Glomerular visceral epithelial cell (primary cell): Measurements from ENCODE around the gene GSTK1.
"Not testable (repeated sequence)": the region's sequence is repeated elsewhere in the genome, so short reads cannot be mapped to it uniquely, and the experiment has no call there.

Experiments
- DNase-seq: peaks from one replicate; pipeline ENCODE4 v3.0.0-alpha.2; 2016; ENCODE audit errors: extremely low spot score

GSTK1 gene

DNA sequence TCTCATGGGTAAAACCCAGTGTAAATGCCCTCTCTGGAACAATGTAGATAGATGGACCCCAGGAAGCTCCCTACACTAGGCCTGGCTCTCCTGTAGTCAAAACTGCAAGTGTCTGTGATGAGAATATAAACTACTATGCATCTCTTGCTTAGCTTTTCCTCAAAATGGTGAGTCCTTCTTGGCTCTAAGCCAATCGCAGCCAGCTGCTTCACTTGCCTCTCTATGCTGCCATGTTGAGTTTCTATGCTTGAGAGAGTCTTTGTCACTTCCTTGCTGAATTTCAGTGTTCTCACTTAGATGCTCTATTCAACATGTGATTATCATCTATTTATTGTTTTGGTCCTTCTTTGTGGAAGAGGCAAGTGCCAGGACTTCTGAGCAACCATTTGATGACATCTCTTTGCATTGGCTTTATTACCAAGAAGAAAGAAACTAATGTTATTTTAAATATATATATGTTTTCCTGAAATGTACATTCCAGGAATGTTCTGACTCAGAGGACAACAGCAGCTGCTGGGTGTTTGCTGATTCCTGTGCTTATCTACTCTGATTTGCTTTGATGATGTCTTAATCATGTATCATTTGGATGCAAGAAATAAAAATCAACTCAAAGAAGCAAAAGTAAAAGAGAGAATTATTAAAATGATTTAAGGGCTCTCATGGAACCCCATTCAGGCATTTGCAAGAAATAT is 24.8 kb upstream of the GSTK1 start:
- no peak for DNase-seq

DNA sequence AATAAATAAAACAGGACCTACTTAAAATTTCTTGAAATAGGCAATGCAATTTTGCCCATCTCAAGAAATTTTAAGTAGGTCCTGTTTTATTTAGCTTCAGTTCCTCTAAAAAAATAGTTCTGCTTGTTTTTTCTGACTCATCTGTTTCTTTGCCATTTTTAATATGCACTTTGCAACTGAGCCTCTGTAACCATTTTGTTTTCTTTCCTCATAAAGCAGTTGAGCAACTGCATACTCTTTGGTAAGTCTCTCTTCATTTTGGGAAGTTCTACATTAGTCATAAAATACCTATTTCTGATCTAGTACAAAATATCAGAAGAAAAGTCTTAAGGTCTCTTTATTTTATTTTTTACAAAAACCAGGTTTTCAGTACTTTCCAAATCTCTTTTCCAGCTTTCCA is 23.4 kb upstream of the GSTK1 start:
- no peak for DNase-seq

DNA sequence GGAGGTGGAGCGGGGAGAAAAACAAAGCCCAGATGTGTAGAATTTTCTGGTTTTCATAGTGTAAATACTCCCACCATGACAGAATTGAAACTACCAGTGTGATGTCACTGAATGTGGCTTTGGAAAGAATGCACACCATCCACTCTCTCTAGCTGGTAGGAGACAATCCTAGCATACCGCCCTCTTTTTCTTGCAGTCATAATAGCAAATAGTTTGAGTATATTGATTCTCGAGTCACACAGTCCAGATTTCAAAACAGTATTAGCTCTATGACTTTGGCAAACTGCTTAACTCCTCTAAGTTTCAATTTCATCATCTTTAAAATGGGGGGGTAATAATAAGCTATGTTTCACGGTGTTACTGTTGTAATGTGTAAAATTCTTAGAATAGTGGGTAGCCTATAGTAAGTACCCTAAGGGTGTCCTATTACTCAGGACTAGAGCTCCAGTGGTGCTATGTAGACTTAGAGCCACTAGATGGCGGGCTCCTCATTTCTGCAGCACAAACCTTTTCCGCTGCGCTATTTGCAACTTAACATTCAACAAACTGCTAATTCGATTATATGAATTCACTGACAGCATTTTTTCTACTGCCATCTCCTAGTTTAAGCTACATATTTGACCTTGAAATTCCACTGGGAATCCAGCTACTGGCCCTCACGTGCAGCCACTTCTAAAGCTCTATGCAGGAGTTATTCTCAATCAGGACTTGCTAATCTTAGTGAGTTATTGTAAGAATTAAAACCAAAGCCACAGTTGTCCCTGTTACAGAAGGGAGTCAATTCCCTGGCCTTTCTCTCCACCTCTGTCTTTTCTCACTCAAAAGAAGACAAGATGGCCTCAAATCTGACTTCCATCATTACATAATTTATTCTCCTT is 22.7 kb upstream of the GSTK1 start:
- DNase-seq, result peak; percentile 70

DNA sequence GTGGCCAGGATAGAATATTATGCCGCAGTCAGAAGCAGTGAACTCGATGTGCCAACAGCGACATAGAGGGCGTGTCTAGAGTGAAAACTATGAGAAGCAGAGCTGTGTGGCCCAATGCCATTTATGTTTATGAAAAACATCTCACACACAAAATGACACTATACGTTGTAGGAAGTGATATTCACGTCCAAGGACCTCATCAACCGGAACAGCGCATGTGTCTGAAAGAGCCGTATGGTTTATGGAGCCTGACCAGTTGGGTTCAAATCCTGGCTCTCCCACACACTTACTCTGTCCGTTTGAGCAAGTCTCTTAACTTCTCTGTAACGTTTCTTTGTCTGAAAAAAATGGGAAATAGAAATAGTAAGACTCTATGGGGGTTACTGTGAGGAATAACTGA is 20.9 kb upstream of the GSTK1 start:
- no peak for DNase-seq

DNA sequence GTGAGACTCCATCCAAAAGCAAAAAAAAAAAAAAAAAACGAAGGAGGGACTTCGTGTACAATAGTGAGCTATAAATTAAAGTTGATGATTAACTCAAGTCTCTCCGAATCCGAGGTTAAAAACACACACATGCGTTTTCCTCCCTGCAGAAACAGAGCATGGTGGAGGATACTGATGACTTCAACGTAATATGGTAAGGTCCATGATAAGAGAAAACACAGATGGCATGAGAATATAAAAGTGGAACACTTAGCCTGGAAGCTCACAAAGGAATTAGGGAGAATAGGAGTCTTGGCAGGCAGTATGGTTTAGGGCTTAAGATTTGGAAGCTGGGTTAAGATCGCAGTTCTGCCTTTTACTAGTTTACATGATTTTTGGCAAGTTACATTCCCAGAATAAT is 20.1 kb upstream of the GSTK1 start:
- no peak for DNase-seq

DNA sequence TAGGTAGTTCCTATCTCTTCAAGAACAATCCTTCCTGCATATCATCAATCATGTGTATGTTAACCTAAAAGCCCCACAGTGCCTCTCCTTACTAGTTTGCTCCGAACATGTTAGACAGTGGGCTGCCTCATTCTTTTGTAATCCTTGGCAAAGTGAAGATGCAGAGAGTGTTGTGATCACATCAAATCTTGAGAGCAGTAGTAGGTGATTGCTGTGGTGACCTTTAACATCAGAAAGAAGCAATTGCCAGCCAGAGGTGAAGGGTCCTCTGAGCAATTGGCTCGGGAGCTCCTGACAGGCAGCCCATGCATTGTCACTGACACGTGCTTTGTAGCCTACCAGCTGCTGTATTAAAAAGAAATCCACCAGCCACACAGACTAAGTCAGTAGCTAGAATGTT is 19.6 kb upstream of the GSTK1 start:
- no peak for DNase-seq

DNA sequence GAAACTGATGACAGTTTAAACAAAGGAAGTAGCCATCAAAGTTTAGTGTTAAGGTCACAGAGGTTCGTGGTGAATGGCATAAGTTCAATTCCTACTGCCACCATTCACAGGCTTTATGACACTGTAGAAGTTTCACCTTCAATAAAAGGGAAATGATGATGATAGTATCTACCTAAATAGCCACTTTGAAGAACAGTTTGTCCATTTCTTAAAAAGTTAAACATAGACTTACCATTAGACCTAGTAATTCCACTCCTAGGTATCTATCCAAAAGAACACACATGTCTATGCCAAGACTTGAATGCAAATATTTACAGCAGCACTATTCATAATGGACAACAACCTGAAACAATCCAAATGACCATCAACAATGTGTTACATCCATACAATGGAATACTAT is 18.9 kb upstream of the GSTK1 start:
- no peak for DNase-seq

DNA sequence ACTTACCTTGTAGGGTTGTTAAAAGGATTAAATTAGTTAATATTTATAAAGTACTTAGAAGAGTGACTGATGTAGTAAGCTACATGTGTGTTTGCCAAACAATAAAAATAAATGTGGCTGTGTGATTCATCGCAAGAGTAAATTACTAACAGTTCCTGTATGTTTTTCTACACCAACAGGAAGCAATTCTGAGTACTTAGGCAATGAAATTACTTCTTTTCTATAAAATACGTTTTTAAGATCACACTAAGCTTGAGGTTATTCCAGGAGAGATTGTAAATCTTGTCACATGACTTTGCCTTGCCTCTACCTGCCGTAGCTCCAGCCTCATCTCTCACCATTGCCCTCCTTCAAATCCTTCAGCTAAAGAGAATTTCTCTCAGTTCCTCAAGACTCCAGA is 18.1 kb upstream of the GSTK1 start:
- no peak for DNase-seq

DNA sequence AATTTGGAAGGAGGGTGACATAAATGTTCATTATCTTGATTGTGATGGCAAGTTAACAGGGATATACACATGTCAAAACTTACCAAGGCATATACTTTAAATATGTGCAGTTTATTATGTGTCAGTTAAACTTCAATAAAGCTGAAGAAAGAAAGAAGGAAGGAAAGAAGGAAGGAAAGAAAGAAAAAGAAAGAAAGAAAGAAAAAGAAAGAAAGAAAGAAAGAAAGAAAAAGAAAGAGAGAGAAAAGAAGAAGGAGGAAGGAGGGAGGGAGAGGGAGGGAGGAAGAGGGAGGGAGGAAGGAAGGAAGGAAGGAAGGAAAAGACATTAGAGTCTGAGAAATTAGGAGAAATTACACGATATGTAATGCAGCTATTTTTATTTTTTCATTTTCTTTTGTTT is 15.9 kb upstream of the GSTK1 start:
- DNase-seq, result no peak

DNA sequence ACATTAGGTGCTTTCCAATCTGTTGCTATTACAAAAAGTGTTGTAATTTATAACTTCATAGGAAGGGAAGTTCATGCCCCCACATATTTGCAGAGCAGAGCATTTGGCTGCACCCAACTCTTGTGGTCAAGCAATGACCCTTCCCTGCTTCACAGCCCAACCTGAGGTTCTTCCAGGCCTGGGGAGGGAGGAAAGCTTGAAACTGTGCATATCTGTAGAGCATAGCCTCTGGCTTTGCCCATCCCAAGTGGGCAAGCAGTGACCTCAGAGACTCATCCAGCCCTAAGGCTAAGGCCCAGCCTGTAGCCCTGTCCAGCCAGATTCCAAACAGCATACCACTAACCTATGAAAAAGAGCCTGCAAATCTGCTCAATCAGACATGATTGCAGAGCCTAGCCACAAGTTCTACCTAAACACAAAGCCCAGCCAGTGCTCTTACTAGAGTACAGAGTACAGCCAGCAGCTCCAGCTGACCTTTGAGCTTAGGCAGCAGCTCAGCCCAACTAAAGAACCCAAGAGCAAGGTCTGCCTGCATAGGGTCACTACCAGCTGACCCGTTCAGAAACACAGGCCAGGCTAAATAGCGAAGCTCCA is 14.4 kb upstream of the GSTK1 start:
- no peak for DNase-seq

DNA sequence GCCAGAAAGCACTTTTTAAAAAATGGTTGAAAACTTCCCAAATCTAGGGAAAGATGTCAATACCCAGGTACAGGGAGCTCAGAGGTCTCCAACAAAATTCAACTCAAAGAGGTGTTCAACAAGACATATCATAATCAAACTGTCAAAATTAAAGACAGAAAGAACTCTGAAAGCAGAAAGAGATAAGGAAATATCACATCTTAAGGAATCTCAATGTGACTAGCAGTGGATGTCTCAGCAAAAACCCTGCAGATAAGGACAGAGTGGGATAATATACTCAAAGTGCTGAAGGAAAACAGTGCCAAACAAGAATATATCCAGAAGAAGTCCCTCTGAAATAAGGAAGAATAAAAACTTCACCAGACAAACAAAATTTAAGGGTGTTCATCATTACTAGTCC is 13.0 kb upstream of the GSTK1 start:
- DNase-seq, result no peak

DNA sequence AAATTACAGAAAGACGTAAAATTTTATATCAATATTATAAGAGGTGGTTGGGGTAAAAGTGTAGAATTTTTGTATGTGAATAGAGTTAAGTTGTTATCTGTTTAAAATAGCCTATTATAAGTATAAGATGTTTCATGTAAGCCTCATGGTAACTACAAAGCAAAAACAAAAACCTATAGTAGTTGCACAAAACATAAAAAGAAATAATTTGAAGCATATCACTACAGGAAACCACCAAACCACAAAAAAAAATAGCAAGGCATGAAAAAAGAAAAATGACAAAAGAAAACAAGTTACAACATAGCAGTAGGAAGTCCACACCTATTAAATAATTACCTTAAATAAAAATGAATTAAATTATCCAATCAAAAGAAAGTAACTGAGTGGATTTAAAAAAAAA is 12.4 kb upstream of the GSTK1 start:
- DNase-seq, result no peak

DNA sequence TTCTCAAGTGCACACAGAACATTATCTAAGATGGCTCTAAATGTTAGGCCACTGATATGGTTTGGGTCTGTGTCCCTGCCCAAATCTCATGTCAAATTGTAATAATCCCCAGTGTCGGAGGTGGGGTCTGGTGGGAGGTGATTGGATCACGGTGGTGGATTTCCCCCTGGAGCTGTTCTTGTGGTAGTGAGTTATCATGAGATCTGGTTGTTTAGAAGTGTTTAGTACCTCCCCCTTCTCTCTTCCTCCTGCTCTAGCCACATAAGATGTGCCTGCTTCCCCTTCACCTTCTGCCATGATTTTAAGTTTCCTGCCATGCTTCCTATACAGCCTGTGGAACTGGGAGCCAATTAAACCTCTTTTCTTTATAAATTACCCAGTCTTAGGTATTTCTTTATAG is 11.2 kb upstream of the GSTK1 start:
- no peak for DNase-seq

DNA sequence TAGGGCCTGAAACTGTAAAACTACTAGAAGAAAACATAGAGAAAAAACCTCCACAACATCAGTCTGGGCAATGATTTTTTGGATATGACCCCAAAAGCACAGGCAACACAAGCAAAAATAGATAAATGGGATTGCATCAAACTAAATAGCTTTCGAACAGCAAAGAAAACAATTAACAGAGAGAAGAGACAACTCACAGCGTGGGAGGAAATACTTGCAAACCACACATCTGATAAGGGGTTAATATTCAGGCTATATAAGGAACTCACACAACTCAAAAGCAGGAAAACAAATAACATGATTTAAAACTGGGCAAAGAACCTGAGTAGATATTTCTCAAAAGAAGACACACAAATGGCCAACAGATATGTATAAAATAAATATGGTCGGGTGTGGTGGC is 7.7 kb upstream of the GSTK1 start:
- DNase-seq, result no peak

DNA sequence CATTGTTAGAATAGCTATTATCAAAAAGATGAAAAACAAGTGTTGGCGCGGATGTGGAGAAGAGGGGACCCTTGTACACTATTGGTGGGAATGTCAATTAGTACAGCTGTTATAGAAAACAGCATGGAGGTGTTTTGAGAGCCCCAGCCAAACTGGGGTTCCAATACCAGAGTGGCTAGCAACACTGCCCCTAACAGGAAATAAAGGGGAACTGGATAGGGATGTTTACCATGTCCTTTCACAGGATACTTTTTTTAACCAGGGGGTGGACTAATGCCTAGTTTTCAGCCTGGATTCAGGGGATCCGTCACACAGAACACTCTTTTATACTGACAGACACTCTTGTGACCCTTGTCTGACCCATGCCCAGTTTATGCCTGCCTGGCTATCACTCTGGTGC is 6.9 kb upstream of the GSTK1 start:
- DNase-seq, result no peak

DNA sequence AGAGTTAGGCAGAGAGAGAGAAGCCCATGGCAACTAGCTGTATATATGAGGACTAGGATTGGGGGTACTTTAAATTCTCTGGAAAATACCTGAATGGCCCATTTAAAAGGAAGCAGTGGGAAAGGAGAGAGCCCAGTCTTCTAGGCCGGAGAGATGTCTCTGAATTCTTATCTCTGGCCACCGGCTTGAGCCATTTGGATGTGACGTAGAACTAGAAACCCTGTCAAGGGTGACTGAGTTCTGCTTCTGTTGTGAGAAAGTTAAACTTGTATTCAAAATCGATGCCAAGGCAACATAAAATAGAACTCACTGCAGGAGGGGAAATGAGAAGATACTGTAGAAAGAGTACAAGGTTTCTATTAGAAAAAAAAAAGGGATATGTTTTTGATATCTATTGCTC is 6.3 kb upstream of the GSTK1 start:
- DNase-seq, result no peak

DNA sequence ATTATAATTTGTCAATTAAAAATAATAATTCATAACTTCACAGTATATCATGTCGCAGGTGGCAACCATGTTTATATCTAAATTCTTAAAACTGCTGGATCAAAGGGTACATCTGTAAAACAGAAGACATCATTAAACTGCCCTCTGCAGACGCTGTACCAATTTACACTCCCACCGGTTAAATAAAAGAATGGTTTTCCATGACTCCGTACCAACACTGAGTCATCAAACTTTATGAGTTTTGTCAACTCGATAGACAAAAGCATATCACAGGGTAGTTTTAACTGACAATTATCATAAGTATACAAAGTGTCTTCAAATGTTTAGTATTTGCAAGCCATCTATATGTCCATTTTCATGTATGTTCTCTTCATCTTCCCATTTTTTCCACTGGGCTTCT is 5.7 kb upstream of the GSTK1 start:
- no peak for DNase-seq

DNA sequence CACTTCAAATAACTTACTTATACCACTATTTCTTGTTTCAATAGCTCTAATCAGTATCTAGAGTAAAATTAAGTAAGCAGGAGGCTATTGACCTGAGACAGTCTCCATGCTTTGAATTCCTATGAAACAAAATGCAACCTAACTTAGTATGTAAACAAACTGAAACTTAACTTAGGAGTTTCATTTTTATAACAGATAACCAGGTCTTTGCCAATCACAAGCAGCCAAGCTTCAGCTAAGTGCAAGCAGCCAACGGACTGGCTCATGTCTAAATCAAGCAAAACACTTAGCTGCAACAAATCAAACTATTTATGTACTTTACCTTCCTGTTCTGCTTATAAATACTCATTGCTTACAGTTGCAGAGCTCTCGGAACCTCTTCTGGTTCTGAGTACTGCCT is 4.4 kb upstream of the GSTK1 start:
- no peak for DNase-seq

DNA sequence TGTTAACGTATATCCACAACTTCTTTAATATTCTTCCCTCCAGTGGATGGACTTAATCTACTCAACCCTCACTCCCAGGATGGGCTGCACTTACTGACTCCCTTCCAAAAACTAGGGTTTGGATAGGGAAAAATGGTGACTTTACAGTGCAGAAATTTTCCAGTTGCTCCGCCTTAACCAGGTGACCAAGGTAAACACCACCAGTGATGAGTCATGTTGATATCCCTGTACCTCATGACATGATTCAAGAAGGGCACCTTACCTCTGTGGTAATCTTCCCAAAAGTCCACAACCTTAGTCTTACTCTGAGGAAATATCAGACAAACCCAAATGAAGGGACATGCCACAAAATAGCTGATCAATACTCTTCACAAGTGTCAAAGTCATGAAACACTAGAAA is 3.5 kb upstream of the GSTK1 start:
- no peak for DNase-seq

DNA sequence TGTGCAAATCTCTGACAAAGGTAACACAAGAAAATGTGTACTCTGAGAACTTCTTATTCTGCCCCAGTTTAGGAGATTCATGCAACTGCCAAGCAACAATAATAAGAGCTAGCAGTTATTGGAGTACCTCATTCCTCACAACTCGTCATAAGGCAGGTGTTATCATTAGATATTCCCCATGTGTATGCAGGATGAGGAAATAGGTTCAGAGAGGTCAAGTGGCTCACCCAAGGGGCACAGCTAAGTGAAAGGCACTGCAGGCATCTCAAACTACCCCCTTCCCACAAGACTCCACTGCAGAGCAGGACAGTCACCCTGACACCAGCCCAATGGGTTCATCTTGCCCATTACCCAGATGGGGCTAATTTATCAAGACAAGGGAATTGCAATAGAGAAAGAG is 1.3 kb upstream of the GSTK1 start:
- no peak for DNase-seq

DNA sequence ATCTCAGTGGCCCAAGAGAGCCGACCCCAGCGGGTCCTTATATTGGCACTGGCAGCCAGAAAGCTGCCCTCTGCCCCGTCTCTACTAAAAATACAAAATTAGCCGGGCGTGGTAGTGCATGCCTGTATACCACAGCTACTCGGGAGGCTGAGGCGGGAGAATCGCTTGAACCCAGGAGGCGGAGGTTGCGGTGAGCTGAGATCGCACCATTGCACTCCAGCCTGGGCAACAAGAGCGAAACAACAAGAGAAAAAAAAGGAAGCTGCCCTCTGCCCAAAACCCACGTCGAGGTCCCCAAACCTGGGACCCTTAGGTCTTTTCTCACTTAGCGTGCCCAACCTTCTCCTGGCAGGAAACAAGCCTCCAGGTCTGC is 941 bp downstream of the GSTK1 start:
- not testable (repeated sequence) for DNase-seq

DNA sequence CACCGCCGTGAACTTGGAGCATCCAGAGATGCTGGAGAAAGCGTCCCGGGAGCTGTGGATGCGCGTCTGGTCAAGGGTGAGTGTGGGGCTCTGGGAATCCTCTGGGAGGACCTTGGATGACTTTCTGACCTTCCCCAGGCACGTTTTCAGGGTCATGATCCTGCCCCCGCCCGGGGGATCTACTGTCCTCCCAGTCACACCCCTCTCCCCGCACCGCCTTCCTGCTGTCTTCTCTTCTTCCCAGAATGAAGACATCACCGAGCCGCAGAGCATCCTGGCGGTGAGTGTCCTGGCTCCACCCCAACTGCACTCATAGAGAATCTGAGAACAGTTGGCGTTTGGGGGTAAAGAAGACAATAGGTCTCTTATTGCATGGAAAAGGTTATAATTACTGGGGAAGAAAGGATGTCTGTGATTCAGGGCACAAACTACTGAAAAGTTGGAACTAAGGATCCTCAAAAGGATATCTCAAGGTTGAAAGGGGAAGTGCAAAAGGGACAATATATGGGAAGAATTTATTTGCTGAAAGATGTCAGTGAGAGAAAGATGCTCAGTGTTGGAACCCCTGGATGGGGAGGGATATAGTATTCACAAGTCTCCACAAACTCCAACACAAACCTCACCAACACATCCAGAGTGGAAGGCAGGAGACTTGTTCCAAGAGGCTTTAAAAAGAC is 1.9 kb downstream of the GSTK1 start:
- no peak for DNase-seq

DNA sequence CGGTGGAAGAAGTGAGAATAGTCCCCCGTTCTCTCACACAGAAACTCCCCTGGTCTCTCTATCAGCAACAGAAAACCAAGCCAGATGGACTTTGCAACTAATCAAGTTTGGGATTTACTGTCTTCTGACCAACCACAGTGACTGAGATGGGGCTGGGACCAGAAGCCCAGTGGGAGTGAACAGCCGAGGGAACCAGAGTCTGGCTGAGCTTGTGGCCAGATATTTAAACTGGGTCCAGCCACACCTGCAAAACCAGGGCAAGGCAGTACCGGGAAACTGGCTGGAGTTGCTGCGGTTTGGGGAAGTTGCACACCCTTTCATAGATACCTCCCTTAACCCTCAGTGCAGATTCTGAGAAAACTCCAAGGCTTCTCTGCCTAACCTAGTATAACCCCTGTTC is 6.0 kb downstream of the GSTK1 start:
- DNase-seq, result no peak
